AG08395 (cell line): ENCODE measurements around the gene HORMAD1.
"Not testable (repeated sequence)": the region's sequence is repeated elsewhere in the genome, so short reads cannot be mapped to it uniquely, and the experiment has no call there.

Experiments
- DNase-seq: peaks from one replicate; pipeline ENCODE4 v3.0.0; 2012; ENCODE audit warnings: mixed read lengths, low spot score

HORMAD1 gene

GRCh38 chr1:150720703-150721102 lies at the start of gene HORMAD1:
Gene HORMAD1 (minus strand): TSS chr1:150720895. CDS start chr1:150719505, 1,390 bp downstream.
- DNase-seq, result no peak

GRCh38 chr1:150767704-150768103 lies 47.0 kb upstream of the HORMAD1 start:
- not testable (repeated sequence) for DNase-seq

GRCh38 chr1:150765977-150766301 lies 45.2 kb upstream of the HORMAD1 start:
- not testable (repeated sequence) for DNase-seq

GRCh38 chr1:150765296-150765976 lies 44.7 kb upstream of the HORMAD1 start, which contains the start of gene CTSS:
Gene CTSS (minus strand): TSS chr1:150765778. CDS start chr1:150764763, 1,015 bp downstream.
- no peak for DNase-seq

GRCh38 chr1:150764617-150765101 lies 44.0 kb upstream of the HORMAD1 start:
- DNase-seq, result peak; percentile 25

- DNase-seq, result no peak
Observed at GRCh38 chr1:150763018-150763417, 42.3 kb upstream of the HORMAD1 start.

- no peak for DNase-seq
Observed at GRCh38 chr1:150762552-150762951, 41.9 kb upstream of the HORMAD1 start.

GRCh38 chr1:150761801-150762200 lies 41.1 kb upstream of the HORMAD1 start:
- DNase-seq, result no peak

- DNase-seq, result no peak
Observed at GRCh38 chr1:150760013-150760412, 39.3 kb upstream of the HORMAD1 start.

GRCh38 chr1:150753416-150753815 lies 32.7 kb upstream of the HORMAD1 start:
- DNase-seq, result no peak

GRCh38 chr1:150751443-150751842 lies 30.7 kb upstream of the HORMAD1 start:
- no peak for DNase-seq

GRCh38 chr1:150749720-150750311 lies 29.1 kb upstream of the HORMAD1 start:
- DNase-seq, result no peak

- DNase-seq, result no peak
Observed at GRCh38 chr1:150748878-150749719, 28.4 kb upstream of the HORMAD1 start.

- DNase-seq, result no peak
Observed at GRCh38 chr1:150730130-150730721, 9.5 kb upstream of the HORMAD1 start.

GRCh38 chr1:150724336-150724735 lies 3.6 kb upstream of the HORMAD1 start:
- no peak for DNase-seq

- no peak for DNase-seq
Observed at GRCh38 chr1:150720098-150720497, 597 bp downstream of the HORMAD1 start.

GRCh38 chr1:150718225-150718891 lies 2.3 kb downstream of the HORMAD1 start:
- no peak for DNase-seq

- DNase-seq, result not testable (repeated sequence)
Observed at GRCh38 chr1:150709031-150709430, 11.7 kb downstream of the HORMAD1 start.

- no peak for DNase-seq
Observed at GRCh38 chr1:150708595-150708994, 12.1 kb downstream of the HORMAD1 start.

GRCh38 chr1:150706091-150706490 lies 14.6 kb downstream of the HORMAD1 start:
- DNase-seq, result no peak

GRCh38 chr1:150703427-150703826 lies 17.3 kb downstream of the HORMAD1 start:
- no peak for DNase-seq
